ENCODE results near the gene SYNGR3.

DNA sequence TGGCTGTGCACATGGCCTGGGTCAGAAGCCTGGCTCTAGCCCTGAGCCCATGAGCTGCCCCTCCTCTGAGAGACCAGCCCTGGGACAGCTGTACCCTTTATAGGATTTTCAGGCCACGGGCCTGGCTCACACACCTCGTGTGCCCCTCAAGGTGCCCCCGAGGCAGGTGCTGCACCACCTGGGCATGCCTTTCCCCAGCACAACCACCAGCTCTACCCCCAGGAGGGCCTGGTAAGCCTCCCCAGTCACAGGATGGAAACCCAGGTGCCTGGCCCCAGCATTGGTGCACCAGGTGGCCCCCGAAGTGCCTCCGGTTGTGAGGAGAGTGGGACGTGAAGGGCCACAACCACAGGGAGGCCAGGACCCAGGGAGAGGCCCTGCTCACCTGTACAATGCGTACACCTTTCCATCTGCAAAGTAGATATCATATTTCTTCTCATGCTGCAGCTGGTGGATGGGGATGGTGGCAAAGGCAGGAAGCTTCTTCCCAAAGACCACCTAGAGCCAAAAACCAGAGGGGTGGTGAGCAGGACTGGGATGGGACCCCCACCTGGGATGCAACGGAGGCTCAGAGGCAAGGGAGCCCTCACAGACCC, 13.6 kb downstream of the SYNGR3 start:
- TF ChIP-seq, protein P1, sequence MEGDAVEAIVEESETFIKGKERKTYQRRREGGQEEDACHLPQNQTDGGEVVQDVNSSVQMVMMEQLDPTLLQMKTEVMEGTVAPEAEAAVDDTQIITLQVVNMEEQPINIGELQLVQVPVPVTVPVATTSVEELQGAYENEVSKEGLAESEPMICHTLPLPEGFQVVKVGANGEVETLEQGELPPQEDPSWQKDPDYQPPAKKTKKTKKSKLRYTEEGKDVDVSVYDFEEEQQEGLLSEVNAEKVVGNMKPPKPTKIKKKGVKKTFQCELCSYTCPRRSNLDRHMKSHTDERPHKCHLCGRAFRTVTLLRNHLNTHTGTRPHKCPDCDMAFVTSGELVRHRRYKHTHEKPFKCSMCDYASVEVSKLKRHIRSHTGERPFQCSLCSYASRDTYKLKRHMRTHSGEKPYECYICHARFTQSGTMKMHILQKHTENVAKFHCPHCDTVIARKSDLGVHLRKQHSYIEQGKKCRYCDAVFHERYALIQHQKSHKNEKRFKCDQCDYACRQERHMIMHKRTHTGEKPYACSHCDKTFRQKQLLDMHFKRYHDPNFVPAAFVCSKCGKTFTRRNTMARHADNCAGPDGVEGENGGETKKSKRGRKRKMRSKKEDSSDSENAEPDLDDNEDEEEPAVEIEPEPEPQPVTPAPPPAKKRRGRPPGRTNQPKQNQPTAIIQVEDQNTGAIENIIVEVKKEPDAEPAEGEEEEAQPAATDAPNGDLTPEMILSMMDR (IDR thresholded peaks at IDR 0.05) = no peak
- no peak for TF ChIP-seq POLR2A (IDR thresholded peaks at IDR 0.05)
